NOMO-1 (cell line): Measurements from ENCODE around the gene PANK1.
"Not testable (repeated sequence)": the region's sequence is repeated elsewhere in the genome, so short reads cannot be mapped to it uniquely, and the experiment has no call there.

Experiments used
- DNase-seq, 2 experiments: peaks; one replicate each; lab custom pipeline; 2025; ENCODE audit not compliant: unreplicated experiment in 2 of 2; lab: John Stamatoyannopoulos, UW

PANK1 gene

DNA sequence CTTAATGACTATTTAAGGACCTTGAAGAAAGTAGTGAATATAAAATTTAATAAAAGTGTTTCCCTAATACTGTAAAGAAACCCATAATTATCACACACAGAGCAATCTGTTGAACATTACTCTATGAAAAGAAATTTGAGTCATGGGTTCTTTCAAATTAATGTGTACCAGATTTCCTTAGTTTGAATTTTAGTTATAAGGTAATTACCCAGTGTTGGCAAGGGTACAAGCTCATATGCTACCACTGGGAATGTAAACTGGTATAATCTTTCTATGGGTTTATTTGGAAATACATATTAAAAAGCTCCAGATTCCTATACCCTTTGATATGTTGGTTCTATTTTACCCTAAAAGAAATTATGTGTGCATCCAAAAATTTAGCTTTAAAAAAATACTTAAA is 22.9 kb downstream of the PANK1 start:
- DNase-seq = no peak

DNA sequence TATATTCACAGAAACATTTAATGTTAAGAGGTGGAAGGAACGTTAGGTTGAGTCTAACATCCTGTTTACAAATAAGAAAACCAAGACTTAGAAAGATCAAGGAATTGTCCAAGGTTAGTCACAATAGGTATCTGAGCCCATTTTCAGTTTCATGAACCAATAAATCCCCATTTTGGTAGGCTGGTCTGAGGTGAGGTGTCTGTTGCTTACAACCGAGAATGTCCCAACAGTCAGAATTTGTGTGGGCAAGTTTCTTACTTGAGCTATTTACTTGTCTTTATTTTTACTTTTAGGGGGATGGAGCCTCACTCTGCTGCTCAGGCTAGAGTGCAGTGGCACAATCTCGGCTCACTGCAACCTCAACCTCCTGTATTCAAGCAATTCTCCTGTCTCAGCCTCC is 23.6 kb downstream of the PANK1 start:
- no peak for DNase-seq

DNA sequence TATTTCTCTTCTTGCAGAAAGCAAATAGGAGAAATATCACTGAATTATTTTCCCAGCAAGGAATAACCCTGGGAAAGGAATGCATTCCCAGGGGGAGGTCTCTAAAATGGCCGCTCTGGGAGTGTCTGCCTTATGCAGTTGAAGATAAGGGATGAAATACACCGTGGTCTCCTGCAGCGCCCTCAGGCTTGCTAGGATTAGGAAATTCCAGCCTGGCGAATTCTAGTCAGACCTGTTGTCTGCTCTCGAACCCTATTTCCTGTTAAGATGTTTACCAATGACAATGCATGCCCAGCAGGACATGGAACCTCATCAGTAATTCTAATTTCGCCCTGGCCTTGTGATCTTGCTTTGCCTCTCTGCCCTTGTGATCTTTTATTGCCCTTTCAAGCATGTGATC is 24.7 kb downstream of the PANK1 start:
- DNase-seq = not testable (repeated sequence)

DNA sequence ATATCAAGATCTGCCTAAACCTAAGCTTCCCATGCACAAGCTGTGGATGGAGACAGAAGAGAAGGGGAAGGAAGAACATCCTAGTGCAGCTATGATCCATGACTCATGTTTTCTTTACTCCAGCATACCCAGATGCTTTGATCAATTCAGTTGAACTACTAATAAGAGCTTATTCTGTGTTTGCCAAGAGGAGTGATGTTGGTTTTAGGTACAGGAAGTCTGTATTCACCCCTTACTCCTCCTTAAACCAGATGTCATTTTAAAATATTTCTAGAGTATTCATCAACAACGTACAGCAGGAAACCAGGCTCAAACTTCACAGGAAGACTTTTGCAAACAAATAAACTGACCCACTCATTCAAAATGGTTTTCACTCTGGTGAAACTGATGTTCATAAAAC is 29.2 kb downstream of the PANK1 start:
- DNase-seq = no peak

DNA sequence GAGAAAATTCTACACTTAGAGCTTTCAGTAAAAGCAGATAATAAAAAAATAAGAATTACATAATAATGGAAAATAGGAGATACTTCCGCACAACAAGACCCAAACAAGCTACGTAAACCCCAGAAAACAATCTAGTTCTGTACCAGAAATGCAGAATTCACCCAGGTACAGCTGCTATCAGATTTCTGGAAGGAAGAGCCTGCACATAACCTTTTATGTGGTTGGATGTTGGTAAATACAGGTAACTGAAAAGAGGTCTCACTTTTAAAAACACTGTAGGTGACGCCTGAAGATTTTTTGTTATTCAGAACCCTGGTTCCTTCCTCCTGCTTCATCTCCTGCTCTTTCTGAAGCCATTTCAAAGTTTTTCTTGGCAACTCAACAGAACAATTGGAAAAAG is 29.9 kb downstream of the PANK1 start:
- DNase-seq = no peak

DNA sequence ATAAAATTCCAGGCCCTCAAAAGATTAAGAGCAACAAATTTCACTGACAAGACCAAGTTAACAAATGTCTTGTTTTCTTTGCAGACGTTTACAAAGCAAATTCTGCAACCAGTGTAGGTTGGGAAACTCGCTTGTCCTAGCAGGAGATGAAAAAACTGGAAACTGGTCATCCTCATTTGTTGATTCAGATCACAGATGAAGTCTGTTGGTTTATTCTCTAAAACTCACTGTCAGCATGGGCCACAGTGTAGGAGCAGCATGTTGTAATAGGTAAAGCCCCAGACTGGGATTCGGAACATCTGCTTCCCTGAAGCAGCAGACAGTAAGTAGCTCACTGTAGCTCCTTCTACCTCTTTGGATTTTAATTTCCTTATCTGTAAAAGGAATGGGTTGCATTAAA is 31.5 kb downstream of the PANK1 start:
- no peak for DNase-seq

DNA sequence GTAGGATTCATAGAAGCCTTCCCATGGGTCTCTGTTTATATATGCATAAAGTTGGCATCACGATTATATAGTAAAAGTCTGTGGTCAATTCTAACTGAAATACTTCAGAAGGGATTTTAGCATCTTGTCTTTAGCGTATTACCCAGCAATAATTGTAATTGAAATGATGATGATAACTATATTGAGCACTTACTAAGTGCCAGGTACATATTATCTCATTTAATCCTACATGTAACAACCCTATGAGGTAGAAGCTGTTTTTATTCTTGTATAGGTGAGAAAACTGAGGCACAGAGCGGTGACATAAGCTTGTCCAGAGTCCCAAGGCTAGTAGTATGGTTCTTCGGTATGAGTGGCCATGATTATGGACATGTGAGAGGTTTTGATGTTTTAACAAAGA is 33.8 kb downstream of the PANK1 start:
- DNase-seq = no peak

DNA sequence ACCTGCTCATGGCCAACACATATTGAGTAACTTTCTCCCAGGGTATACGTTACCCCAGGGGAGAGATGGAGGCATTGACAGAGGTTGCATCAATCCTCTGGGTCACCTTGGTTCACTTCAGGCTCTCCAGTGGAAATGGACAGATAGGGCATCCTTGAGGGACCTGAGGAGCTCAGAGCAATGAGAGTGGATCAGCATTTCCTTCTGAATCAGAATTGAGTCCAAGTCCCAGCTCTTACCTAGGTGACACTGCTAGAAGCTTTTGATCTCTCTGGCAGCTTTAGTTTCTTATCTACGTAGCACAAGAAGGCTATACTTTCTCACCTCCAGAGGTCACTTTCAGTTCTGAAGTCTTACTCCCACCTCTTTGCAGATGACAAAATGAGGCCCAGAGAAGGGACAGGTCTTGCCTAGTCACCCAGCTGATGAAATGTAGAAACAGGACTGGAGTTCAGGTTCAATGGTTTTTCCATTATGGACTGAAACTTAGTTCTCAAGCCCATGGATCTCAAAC is 35.2 kb downstream of the PANK1 start:
- no peak for DNase-seq

DNA sequence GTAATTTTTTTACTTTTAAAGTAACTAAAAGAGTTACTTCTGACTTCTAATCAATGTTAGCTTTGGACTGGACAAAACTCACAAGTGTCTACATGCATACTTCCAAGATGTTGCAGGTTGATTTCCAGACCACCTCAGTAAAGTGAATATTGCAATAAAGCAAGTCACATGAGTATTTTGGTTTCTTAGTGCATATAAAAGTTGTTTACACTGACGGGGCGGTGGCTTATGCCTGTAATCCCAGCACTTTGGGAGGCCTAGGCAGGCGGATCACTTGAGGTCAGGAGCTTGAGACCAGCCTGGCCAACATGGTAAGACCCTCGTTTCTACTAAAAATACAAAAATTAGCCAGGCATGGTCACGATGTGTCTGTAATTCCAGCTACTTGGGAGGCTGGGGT is 40.8 kb downstream of the PANK1 start:
- no peak for DNase-seq

DNA sequence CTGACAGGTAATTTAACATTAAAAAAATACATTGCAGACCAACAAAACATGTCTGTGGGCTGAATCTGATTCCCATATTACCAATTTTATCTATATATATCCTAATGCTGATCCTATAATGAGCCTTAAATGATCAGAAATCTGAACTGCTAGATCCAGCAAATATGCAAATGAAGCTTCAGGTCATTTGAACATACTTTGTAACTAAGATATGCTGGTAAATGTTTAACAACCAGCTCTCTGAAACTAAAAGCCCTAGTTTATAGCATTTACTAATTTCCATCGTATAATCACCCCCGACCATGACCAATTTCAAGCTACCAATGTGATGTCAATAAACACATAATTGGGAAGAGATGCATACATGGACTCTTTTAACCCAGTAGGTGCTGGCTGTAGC is 42.1 kb downstream of the PANK1 start:
- no peak for DNase-seq

DNA sequence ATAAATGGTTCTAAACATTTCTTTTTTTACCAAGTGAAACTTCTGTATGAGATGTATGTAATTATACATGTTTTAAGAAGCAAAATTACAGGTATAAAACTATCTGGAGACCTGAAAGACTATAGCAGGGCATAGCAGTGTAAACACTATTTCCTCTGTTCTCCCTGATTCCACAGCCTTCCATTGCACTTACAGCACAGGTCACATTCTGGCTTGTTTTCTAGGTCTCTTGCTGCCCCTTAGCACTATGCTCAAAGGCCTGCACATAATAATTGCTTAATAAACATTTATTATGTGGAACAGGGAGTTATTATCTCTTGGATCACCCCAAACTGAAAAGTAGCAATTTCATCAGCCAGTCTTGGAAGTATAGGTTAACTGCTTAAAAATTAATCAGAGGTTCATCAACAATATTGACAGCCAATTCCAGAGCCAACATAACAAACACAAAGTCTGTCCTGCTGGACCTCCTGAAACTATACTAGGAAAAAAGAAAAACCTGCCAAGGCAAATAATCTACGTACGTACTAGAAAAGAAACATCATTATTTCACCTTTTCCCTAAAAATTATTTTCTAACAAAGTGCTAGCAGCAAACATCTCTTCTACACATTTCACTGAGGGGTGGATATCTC is 43.2 kb downstream of the PANK1 start:
- no peak for DNase-seq

DNA sequence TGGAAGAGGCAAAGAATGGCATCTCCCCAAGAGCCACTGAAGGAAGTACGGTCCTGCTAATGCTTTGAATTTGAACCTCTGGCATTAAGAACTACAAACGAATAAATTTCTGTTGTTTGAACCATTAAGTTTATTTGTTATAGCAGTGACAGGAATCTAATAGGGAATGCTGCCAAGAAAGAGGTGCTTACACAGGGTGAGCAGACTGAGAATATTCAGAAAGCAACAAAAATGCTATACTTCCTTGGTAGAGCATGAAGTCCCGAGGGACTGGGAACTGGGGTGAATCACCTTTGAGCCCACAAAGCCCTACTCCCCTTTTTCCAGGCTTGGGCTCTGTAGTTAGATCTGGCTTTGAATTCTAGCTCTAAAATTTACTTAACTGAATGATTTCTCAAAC is 45.0 kb downstream of the PANK1 start:
- DNase-seq = no peak

DNA sequence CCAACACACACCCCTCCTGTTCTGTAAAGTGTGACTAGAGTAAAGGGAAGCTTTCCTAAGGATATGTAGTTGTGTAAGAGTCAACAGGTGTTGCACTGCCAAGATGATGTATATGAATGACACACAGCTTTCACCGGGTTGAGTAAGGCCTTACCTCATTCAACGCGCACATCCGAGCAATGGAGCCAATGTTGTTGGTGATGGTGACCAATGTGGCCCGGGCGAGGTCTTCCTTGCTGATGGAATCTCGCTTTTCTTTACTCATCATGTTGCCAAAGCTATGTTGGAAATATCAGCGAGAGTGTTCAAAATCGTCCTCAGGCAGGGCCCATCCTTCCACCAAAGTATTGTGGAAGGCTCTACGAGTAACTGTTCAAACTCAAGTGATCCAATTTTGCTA is 52.0 kb downstream of the PANK1 start:
- no peak for DNase-seq

DNA sequence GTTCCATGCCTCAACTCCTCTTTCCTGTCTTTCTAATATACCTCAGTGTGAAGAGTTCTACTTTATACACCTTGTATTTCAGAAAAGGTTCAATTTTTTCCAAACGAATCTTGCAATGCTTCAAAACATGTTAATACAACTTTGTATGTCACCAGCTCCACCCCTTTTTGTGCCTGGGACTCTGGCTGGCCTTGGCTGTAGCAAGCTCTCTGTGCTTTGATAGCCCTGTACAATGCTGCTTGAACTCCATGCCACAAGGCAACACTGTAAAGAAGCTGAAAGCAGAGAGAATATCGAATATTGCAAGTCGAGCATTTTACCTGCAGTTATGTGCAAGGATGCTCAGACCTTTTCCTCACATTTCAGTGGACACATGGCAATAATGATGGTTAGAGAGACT is 52.5 kb downstream of the PANK1 start:
- no peak for DNase-seq

DNA sequence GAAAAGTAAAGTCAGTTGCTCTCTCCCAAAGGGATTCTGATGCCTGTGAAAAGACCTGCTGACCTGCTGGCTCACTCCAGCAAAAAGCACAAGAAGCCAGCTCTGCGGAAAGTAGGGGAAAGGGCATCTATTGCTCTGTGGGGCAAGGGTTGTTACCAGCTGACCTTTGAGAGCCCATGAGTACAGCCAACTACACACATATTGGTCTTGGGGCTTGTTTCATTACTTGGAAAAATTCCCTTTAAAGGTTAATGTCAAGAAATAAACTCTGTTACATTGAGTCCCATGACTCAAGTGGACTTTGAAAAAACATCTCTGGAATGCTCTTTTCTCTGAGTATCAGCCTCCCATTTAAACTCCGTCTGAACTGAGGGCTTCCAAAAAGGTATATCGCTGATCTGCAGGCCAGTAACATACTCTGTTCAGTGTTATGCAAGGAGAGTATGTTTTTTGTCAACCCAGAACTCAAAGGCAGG is 53.2 kb downstream of the PANK1 start:
- no peak for DNase-seq

DNA sequence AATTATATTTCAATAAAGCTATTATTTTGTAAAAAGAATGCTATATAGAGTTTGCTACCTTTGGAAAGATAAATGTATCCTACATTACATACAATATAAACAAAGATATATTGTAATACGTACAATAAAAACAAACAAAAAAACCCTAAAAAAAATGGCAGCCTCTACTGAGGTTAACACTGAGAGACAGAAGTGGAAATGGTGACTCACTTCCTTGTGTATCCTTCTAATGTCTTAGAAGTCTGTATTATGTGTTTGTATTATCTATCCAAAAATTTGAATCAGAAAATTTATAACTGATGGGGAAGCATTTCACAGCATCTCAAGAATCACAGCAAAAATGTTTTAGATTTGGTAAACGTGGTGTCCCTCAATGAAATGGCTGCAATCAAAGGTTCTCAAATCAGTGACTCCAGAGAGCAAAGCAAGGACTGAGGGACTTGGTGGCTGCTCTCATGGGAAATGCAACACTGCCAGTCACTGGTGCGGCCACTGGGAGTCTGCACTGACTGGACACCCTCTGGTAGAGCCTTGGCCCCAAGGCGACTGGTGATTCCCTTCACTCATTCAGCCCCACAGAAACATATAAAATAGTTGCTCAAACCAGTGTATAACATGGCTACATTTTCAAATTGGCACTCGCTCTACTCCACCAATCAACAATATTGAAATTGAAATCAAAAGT is 53.8 kb downstream of the PANK1 start:
- no peak for DNase-seq

DNA sequence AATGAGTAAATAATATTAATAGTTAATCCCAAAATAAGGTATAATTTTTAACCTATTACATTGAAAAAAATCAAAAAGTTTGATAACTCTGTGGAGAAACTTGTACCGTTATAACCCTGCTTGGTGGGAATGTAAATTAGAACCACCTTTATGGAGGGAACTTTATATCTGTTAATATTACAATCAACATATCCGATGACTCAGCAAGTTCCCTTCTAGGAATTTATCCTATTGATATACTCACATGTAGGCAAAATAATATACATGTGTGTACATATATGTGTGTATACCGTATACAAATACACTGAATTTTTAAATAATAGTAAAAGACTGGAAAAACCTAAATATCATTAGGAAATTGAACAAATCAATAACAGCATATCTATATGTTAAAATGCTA is 54.7 kb downstream of the PANK1 start:
- no peak for DNase-seq

DNA sequence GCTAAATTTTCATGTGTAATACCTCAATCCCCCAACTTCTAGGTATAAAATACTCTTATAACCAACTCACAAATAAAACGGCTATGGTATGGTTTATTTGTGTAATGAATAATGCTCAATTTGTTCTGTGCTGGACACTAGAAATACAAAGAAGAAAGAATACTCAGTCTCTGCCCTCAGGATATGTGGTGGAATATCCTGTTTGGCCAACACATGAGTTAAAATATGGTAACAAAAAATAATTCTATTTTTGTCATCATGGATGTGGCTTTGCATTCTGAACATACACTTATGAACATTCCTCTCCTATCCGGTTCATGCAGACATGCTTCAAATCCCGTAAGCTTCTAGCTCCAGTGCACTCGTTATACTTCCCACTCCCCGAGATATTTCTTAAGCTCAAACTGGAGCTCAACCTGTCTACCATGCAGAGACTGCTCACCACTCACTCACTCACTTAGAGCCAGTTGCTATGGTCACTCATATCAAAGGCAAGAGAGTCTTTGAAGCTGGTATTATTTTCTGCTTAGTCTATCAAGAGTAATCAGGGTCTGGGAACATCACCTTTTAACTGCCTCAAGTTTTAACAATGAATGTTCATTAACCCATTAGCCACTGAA is 55.8 kb downstream of the PANK1 start:
- no peak for DNase-seq

DNA sequence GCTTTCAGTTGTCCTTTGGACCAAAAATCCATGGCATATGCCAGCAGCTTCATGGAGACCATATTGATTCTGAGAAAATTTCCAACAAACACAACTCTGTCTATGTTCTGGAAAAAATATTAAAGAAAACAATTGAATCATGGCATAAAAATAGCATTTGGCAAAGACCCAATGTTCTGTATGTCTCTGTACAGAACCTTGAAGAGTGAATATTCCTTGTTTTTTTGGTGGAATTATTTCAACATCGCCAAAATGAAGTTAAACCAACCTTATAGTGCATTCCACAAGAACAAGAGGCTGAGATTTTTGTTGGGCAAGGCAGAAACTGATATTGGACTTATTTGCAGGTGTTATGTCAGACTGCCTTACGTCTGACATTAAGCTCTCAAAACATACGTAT is 56.4 kb downstream of the PANK1 start:
- no peak for DNase-seq

DNA sequence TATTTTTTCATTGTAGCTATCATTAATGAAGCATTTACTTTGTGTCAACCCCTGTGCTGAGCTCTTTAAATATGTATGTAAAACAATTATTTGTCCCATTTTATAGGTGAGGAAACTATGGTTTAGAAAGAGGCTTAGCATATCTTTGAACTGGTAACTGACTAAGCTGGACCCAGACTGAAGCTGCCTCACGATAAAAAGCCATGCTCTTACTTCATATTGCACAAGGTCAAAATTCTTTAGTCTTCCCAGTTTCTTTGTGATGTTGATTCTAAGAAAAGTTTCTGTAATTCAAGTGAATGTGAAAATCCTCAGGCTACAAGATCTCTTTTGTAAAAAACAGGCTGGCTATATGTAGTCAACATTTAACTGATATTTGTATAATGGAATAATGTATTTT is 63.0 kb downstream of the PANK1 start:
- DNase-seq = no peak

DNA sequence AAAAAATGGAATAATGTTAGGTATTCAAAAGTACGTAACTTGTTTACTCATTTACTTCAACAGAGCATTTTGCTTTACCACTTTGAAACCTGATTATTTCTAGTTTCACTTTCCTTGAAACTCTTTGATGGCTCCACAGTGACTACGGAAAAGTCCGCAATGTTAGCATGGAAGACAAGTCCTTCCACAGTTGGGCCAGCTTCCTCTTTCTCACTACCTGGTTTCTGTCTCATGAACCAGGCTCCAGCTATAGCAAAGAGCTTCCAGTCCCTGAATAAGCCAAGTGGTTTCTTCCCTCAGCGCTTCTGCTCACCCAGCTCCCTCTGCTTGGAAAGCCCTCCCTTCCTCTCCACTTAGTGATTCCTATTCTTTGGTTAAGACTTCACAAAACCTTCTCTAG is 64.8 kb downstream of the PANK1 start:
- no peak for DNase-seq

DNA sequence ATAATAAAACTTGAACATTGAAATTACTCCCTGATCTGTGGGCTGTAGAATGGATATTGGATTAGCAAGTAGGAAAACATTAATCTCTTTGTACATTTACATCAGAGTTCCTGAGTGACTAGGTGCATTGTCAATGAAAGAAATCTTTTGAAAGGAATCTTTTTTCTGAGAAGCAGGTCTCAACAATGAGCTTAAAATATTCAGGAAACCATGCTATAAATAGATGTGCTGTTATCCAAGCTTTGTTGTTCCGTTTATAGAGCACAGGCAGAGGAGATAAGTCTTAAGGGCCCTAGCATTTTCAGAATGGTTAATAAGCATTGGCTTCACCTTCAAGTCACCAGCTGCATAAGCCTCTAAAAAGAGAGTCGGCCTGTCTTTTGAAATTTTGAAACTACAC is 68.3 kb downstream of the PANK1 start:
- no peak for DNase-seq
